Measurements from ENCODE around the gene DCXR. TPM values are rescaled to one million over a fixed set of nuclear protein-coding genes. Genes with fewer than 3 reads are reported as not detected.

The DCXR gene
- total RNA-seq, 1 experiment from 2014 or later: 140 TPM

DNA sequence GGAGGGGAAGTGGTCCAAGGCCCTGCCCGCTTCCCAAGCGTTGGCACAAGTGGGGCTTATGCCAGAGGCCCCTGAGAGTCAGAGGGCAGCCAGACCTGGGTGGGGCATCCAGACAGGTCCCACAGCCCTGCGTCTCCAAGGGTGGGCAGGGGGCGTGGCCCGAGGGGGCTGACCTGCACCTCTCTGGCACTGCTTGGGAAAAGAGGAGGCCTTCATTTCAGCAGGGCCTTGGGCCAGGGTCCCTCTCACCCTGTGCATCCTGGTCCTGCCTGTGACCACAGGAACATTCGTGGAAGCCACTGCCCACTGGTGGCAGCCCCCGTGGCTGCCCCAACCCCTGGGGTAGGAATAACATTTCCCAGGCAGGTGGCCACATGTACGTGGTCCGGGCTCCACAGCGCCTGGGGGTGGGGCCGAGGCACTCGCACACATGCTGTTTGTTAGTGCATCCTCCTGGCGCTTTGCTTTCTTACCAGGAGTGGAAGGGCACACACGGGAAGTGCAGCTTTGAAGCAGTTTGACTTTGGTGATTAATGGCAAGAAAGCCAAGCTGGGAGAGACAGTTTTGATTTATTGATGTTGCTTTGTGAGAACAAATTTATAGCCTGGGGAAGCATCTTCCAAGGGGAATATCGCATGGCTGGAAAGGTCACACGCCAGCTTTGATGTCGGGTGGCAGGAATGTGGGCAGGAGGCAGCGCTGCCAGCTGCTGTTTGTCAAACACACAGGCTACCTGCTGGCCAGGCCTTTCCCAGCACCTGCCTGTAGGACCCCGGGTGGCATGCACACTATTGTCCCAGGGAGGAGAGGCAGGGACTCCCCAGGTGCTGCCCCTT, 19.1 kb downstream of the DCXR start:
- no peak for TF ChIP-seq EZH2 (IDR thresholded peaks at IDR 0.05; ENCODE audit: borderline replicate concordance, low read depth, low read length, poor library complexity, severe bottlenecking)
- TF ChIP-seq, protein P1, sequence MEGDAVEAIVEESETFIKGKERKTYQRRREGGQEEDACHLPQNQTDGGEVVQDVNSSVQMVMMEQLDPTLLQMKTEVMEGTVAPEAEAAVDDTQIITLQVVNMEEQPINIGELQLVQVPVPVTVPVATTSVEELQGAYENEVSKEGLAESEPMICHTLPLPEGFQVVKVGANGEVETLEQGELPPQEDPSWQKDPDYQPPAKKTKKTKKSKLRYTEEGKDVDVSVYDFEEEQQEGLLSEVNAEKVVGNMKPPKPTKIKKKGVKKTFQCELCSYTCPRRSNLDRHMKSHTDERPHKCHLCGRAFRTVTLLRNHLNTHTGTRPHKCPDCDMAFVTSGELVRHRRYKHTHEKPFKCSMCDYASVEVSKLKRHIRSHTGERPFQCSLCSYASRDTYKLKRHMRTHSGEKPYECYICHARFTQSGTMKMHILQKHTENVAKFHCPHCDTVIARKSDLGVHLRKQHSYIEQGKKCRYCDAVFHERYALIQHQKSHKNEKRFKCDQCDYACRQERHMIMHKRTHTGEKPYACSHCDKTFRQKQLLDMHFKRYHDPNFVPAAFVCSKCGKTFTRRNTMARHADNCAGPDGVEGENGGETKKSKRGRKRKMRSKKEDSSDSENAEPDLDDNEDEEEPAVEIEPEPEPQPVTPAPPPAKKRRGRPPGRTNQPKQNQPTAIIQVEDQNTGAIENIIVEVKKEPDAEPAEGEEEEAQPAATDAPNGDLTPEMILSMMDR (conservative IDR thresholded peaks at IDR 0.05; ENCODE audit: low read depth, low read length): no peak
- POLR2A ChIA-PET (ENCODE audit: low non-redundant PET): no interaction called here
- Histone ChIP-seq H3K36me3 (ENCODE audit: insufficient read depth, low read length, poor library complexity, severe bottlenecking) (peaks cover 8% of the 10 kb centered on the region), H3K27ac (ENCODE audit: low read depth, low read length, poor library complexity, severe bottlenecking) (no peak overlapping the region), H3K9me3 (ENCODE audit: low read depth, low read length, poor library complexity, severe bottlenecking) (no peaks in the 10 kb centered on the region), H3K4me1 (ENCODE audit: insufficient read depth, low read length, poor library complexity, severe bottlenecking) (peaks cover 23% of the 10 kb centered on the region), H3K4me3 (ENCODE audit: low read depth, low read length, poor library complexity, severe bottlenecking) (no peak overlapping the region), H3K27me3 (replicated peaks; ENCODE audit: insufficient read depth, low read depth, low read length, poor library complexity) (no peaks in the 10 kb centered on the region)
- intact Hi-C loops (cut with micrococcal nuclease; ENCODE audit: unreplicated experiment): no loop called here
- TSS peak; percentile 73 for BruUV-seq (replicated peaks)
- CTCF ChIA-PET: no interaction called here
- no peak for DNase-seq (ENCODE audit: low spot score)

DNA sequence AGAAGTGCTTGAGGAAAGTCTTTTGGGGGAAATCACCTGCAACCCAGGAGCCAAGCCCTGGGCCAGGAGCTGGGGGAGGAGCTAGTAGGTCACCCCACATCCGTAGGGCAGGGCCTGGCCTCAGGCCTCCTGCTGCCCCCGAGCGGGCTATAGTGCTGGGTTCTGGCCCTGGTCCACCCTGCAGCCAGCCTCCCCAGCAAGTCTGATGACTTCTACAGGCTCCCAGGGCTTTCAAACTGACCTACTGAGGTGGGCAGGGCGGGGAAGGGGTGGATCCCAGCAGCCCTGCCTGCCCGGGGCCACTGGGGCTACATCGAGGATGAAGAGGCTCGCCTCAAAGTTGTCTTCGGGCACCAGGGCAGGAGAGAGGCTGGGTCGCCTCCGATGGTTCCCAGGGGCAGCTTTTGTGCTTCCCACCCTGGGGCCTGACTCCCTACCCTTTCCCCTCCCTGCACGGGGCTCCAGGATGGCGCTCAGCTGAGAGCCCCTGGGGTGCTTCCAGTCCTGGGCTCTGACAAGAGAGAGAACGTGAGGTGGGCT, 19.8 kb downstream of the DCXR start:
- Histone ChIP-seq H3K4me1 (ENCODE audit: insufficient read depth, low read length, poor library complexity, severe bottlenecking) (peaks cover 23% of the 10 kb centered on the region), H3K27me3 (replicated peaks; ENCODE audit: insufficient read depth, low read depth, low read length, poor library complexity) (no peaks in the 10 kb centered on the region), H3K36me3 (ENCODE audit: insufficient read depth, low read length, poor library complexity, severe bottlenecking) (peaks cover 8% of the 10 kb centered on the region), H3K9me3 (ENCODE audit: low read depth, low read length, poor library complexity, severe bottlenecking) (no peaks in the 10 kb centered on the region), H3K27ac (ENCODE audit: low read depth, low read length, poor library complexity, severe bottlenecking) (no peak overlapping the region), H3K4me3 (ENCODE audit: low read depth, low read length, poor library complexity, severe bottlenecking) (no peak overlapping the region)
- intact Hi-C loops (cut with micrococcal nuclease; ENCODE audit: unreplicated experiment): no loop called here
- TF ChIP-seq EZH2 (IDR thresholded peaks at IDR 0.05; ENCODE audit: borderline replicate concordance, low read depth, low read length, poor library complexity, severe bottlenecking): no peak
- TF ChIP-seq, protein P1 (conservative IDR thresholded peaks at IDR 0.05; ENCODE audit: low read depth, low read length): no peak
- DNase-seq (ENCODE audit: low spot score): no peak
- CTCF ChIA-PET: no interaction called here
- POLR2A ChIA-PET (ENCODE audit: low non-redundant PET): interaction anchor here (0.6 kb wide), 1 partner anchor 201 kb away, joined by 6 read pairs; no protein-coding TSS in a partner anchor
- no TSS peak for BruUV-seq (replicated peaks)

DNA sequence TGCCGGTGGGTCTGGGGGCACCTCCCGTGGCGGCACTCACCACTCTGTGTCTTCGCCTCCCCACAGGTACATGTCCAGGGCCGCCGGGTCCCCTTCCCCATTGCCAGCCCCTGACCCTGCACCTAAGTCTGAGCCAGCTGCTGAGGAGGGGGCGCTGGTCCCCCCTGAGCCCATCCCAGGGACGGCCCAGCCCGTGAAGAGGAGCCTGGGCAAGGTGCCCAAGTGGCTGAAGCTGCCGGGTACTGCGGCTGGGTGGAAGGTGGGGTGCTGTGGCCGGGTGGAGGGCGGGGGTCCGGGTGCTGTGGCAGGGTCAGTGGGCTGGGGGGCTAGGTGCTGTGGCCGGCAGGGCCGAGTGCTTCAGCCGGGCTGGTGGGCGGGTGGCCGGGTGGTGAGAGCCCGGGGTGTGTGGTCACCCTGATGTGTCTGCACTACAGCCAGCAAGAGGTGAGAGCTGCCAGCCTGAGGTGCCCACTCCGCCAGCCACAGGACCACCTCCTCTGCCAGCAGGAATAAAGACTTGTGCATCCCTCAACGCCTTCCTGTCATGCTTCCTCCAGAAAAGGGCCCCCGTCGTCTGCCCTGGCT, 20.5 kb downstream of the DCXR start:
- Histone ChIP-seq H3K27ac (ENCODE audit: low read depth, low read length, poor library complexity, severe bottlenecking) (no peak overlapping the region), H3K4me1 (ENCODE audit: insufficient read depth, low read length, poor library complexity, severe bottlenecking) (peaks cover 21% of the 10 kb centered on the region), H3K9me3 (ENCODE audit: low read depth, low read length, poor library complexity, severe bottlenecking) (no peaks in the 10 kb centered on the region), H3K27me3 (replicated peaks; ENCODE audit: insufficient read depth, low read depth, low read length, poor library complexity) (no peaks in the 10 kb centered on the region), H3K4me3 (ENCODE audit: low read depth, low read length, poor library complexity, severe bottlenecking) (no peak overlapping the region), H3K36me3 (ENCODE audit: insufficient read depth, low read length, poor library complexity, severe bottlenecking) (peaks cover 8% of the 10 kb centered on the region)
- TF ChIP-seq, protein P1 (conservative IDR thresholded peaks at IDR 0.05; ENCODE audit: low read depth, low read length): no peak
- no peak for TF ChIP-seq EZH2 (IDR thresholded peaks at IDR 0.05; ENCODE audit: borderline replicate concordance, low read depth, low read length, poor library complexity, severe bottlenecking)
- no TSS peak for BruUV-seq (replicated peaks)
- ChIA-PET CTCF (no interaction called here), POLR2A (ENCODE audit: low non-redundant PET) (interaction anchor here (0.6 kb wide), 1 partner anchor 28 kb away, joined by 4 read pairs; no protein-coding TSS in a partner anchor)
- intact Hi-C loops (cut with micrococcal nuclease; ENCODE audit: unreplicated experiment): no loop called here
- no peak for DNase-seq (ENCODE audit: low spot score)

Measured in A673 (cell line).